HepG2 (cell line): ENCODE results near the gene KLF13. TPM values are rescaled to one million over a fixed set of nuclear protein-coding genes. Genes with fewer than 3 reads are reported as not detected.
A peak's percentile ranks its signal among the peaks of the same experiment; 100 is the strongest.

Source experiments
- AGO1 ChIP-seq: fragments of 200-400 bp; formaldehyde crosslinking; IDR thresholded peaks from 2 replicates; pipeline ENCODE4 v1.6.1; 2017; ENCODE audit warnings: mild to moderate bottlenecking, low read depth, low read length, moderate library complexity; ENCODE audit not compliant: poor library complexity, severe bottlenecking
- ATF4 ChIP-seq, 2 experiments: fragments of 450-650 bp in 1 of 2; sonication (generic) in 1 of 2; formaldehyde crosslinking; IDR thresholded peaks; 2 replicates each; pipeline versions ENCODE4 v1.5.0 to v1.8.0; 2020 to 2022; ENCODE audit warnings: mild to moderate bottlenecking in 1 of 2, missing genetic modification reagents in 1 of 2
- ESRRA ChIP-seq: sonication (generic); formaldehyde crosslinking; IDR thresholded peaks from 2 replicates; pipeline ENCODE4 v1.5.1; 2020; ENCODE audit warnings: mild to moderate bottlenecking, low read depth, missing genetic modification reagents
- HHEX ChIP-seq: IDR thresholded peaks from 2 replicates; pipeline ENCODE4 v1.6.1; 2016; ENCODE audit warnings: control low read depth
- HNRNPH1 ChIP-seq: fragments of 200-400 bp; formaldehyde crosslinking; optimal IDR thresholded peaks from 2 replicates; pipeline ENCODE3; 2017; ENCODE audit warnings: mild to moderate bottlenecking, low read depth, low read length
- HOXA3 ChIP-seq: sonication (generic); formaldehyde crosslinking; IDR thresholded peaks from 2 replicates; pipeline ENCODE4 v1.5.0; 2020; ENCODE audit warnings: missing genetic modification reagents
- IRX3 ChIP-seq: sonication (generic); formaldehyde crosslinking; IDR thresholded peaks from 2 replicates; pipeline ENCODE4 v1.8.1; 2023; ENCODE audit warnings: mild to moderate bottlenecking, low read depth, missing genetic modification reagents, borderline replicate concordance
- RNF2 ChIP-seq: fragments of 450-650 bp; conservative IDR thresholded peaks from 2 replicates; pipeline ENCODE4 v1.6.1; 2016; ENCODE audit warnings: low read depth
- RXRB ChIP-seq: IDR thresholded peaks from 2 replicates; pipeline ENCODE4 v1.6.1; 2016; ENCODE audit warnings: borderline replicate concordance, missing genetic modification reagents, missing compliant biosample characterization
- SATB2 ChIP-seq: sonication (generic); formaldehyde crosslinking; IDR thresholded peaks from 2 replicates; pipeline ENCODE4 v1.5.0; 2020; ENCODE audit warnings: missing genetic modification reagents
- SNRNP70 ChIP-seq: fragments of 200-400 bp; formaldehyde crosslinking; IDR thresholded peaks from 2 replicates; pipeline ENCODE4 v1.6.1; 2017; ENCODE audit warnings: mild to moderate bottlenecking, low read depth, low read length, moderate library complexity
- SP4 ChIP-seq: sonication (generic); formaldehyde crosslinking; IDR thresholded peaks from 2 replicates; pipeline ENCODE4 v1.8.1; 2023; ENCODE audit warnings: mild to moderate bottlenecking, missing genetic modification reagents
- SRSF4 ChIP-seq: fragments of 200-400 bp; formaldehyde crosslinking; IDR thresholded peaks from one replicate; pipeline ENCODE4 v1.6.1; 2018; ENCODE audit warnings: mild to moderate bottlenecking, low read depth, low read length, moderate library complexity; ENCODE audit not compliant: poor library complexity, severe bottlenecking
- TARDBP ChIP-seq: sonication (generic); formaldehyde crosslinking; IDR thresholded peaks from 2 replicates; pipeline ENCODE4 v1.8.0; 2022; ENCODE audit warnings: mild to moderate bottlenecking, missing genetic modification reagents
- TBX2 ChIP-seq: sonication (generic); formaldehyde crosslinking; IDR thresholded peaks from 2 replicates; pipeline ENCODE4 v1.5.0; 2020; ENCODE audit warnings: missing genetic modification reagents, mild to moderate bottlenecking, borderline replicate concordance
- YEATS2 ChIP-seq: sonication (generic); formaldehyde crosslinking; IDR thresholded peaks from 2 replicates; pipeline ENCODE4 v1.4.0; 2020; ENCODE audit warnings: missing genetic modification reagents, borderline replicate concordance
- ZC3H4 ChIP-seq: sonication (generic); formaldehyde crosslinking; IDR thresholded peaks from 2 replicates; pipeline ENCODE4 v1.4.0; 2020; ENCODE audit warnings: missing genetic modification reagents, borderline replicate concordance
- ZFAT ChIP-seq: sonication (generic); formaldehyde crosslinking; conservative IDR thresholded peaks from 2 replicates; pipeline ENCODE4 v1.8.1; 2023; ENCODE audit warnings: missing genetic modification reagents, inconsistent platforms
- ZNF10 ChIP-seq: sonication (generic); formaldehyde crosslinking; IDR thresholded peaks from 2 replicates; pipeline ENCODE4 v1.4.0; 2020; ENCODE audit warnings: mild to moderate bottlenecking, low read depth, missing genetic modification reagents, borderline replicate concordance
- ZNF17 ChIP-seq: sonication (generic); formaldehyde crosslinking; IDR thresholded peaks from 2 replicates; pipeline ENCODE4 v1.5.0; 2020; ENCODE audit warnings: mild to moderate bottlenecking, missing genetic modification reagents
- ZNF33A ChIP-seq: sonication (generic); formaldehyde crosslinking; IDR thresholded peaks from 2 replicates; pipeline ENCODE4 v1.5.1; 2020; ENCODE audit warnings: missing genetic modification reagents, mild to moderate bottlenecking, moderate library complexity, borderline replicate concordance
- ZNF670 ChIP-seq: sonication (generic); formaldehyde crosslinking; IDR thresholded peaks from 2 replicates; pipeline ENCODE4 v1.8.0; 2022; ENCODE audit warnings: mild to moderate bottlenecking, missing genetic modification reagents, borderline replicate concordance
- ZNF891 ChIP-seq: sonication (generic); formaldehyde crosslinking; IDR thresholded peaks from 2 replicates; pipeline ENCODE4 v1.5.0; 2020; ENCODE audit warnings: mild to moderate bottlenecking, missing genetic modification reagents
- polyA plus RNA-seq, 8 experiments: library from polyadenylated mRNA; depleted of rRNA in 3 of 8; stranded (reverse) in 7 of 8; unstranded in 1 of 8; fragments of >200 nt; fragmentation: Illumina TruSeq in 4 of 8; extraction: Trizol in 4 of 8; gene quantifications; 2 replicates each; pipeline versions ENCODE4 v1.2.1 to v1.2.3, GENCODE V29; 2011 to 2016; ENCODE audit warnings: low read depth in 4 of 8, missing spikeins in 1 of 8, mixed read lengths in 1 of 8; ENCODE audit not compliant: insufficient read depth in 1 of 8
- total RNA-seq, 5 experiments: library from RNA; depleted of rRNA; stranded (reverse); fragments of >200 nt; fragmentation: Illumina TruSeq; extraction: Trizol; gene quantifications; 2 replicates each; pipeline ENCODE4 v1.2.3, GENCODE V29; 2016; ENCODE audit warnings: low read depth in 1 of 5
- TF ChIP-seq, protein P1 (sequence below): sonication (generic); formaldehyde crosslinking; conservative IDR thresholded peaks from 2 replicates; pipeline ENCODE4 v1.8.0; 2022; ENCODE audit warnings: low read depth, missing genetic modification reagents
- TF ChIP-seq, protein P2 (sequence below): sonication (generic); formaldehyde crosslinking; IDR thresholded peaks from 2 replicates; pipeline ENCODE4 v1.4.0; 2020; ENCODE audit warnings: missing genetic modification reagents, low read depth, mild to moderate bottlenecking, borderline replicate concordance
- TF ChIP-seq, protein P3 (sequence below): sonication (generic); formaldehyde crosslinking; IDR thresholded peaks from 2 replicates; pipeline ENCODE4 v1.5.0; 2020; ENCODE audit warnings: mild to moderate bottlenecking, missing genetic modification reagents

KLF13 gene
- total and polyA plus RNA-seq, 2 of the 13 experiments (the other 11 are each of a cell fraction or from before 2014, with no cell fraction given): 16.8 to 25.1 TPM

- TF ChIP-seq SNRNP70 (no peak), ZNF10 (CRISPR knock-in tag) (no peak), ZNF670 (CRISPR knock-in tag) (no peak), ZC3H4 (CRISPR knock-in tag) (no peak), AGO1 (no peak), TARDBP (CRISPR knock-in tag) (no peak), ZFAT (CRISPR knock-in tag) (no peak), YEATS2 (CRISPR knock-in tag) (no peak), HHEX (CRISPR knock-in tag) (no peak), TBX2 (CRISPR knock-in tag) (peak; percentile 38; the same call in 1 of the 2 replicates), HNRNPH1 (no peak), ZNF17 (CRISPR knock-in tag) (no peak), RXRB (CRISPR knock-in tag) (0 out of 2 replicates have a peak, but pooled peaks have one; percentile 9), ESRRA (CRISPR knock-in tag) (no peak), SATB2 (CRISPR knock-in tag) (no peak), SP4 (0 out of 2 replicates have a peak, but pooled peaks have one; percentile 36), RNF2 (no peak), ZNF891 (no peak), ATF4 (CRISPR knock-in tag; IDR thresholded peaks at IDR 0.05) (no peak), SRSF4 (no peak), IRX3 (CRISPR knock-in tag) (no peak), HOXA3 (no peak), ZNF33A (CRISPR knock-in tag) (no peak)
- TF ChIP-seq, protein P1, sequence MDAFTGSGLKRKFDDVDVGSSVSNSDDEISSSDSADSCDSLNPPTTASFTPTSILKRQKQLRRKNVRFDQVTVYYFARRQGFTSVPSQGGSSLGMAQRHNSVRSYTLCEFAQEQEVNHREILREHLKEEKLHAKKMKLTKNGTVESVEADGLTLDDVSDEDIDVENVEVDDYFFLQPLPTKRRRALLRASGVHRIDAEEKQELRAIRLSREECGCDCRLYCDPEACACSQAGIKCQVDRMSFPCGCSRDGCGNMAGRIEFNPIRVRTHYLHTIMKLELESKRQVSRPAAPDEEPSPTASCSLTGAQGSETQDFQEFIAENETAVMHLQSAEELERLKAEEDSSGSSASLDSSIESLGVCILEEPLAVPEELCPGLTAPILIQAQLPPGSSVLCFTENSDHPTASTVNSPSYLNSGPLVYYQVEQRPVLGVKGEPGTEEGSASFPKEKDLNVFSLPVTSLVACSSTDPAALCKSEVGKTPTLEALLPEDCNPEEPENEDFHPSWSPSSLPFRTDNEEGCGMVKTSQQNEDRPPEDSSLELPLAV (CRISPR knock-in tag): no peak
- TF ChIP-seq, protein P2, sequence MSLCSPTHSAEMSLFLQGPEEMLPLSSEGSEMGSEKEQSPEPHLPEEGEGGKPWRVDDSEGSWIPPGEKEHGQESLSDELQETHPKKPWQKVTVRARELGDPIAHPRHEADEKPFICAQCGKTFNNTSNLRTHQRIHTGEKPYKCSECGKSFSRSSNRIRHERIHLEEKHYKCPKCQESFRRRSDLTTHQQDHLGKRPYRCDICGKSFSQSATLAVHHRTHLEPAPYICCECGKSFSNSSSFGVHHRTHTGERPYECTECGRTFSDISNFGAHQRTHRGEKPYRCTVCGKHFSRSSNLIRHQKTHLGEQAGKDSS (CRISPR knock-in tag): no peak
- TF ChIP-seq, protein P3, sequence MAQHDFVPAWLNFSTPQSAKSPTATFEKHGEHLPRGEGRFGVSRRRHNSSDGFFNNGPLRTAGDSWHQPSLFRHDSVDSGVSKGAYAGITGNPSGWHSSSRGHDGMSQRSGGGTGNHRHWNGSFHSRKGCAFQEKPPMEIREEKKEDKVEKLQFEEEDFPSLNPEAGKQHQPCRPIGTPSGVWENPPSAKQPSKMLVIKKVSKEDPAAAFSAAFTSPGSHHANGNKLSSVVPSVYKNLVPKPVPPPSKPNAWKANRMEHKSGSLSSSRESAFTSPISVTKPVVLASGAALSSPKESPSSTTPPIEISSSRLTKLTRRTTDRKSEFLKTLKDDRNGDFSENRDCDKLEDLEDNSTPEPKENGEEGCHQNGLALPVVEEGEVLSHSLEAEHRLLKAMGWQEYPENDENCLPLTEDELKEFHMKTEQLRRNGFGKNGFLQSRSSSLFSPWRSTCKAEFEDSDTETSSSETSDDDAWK (CRISPR knock-in tag): no peak
Measured at GRCh38 chr15:31327669-31328427, 1.2 kb downstream of the KLF13 start (continued).
